ENCODE results near the gene SAMM50. TPM values are rescaled to one million over a fixed set of nuclear protein-coding genes. Genes with fewer than 3 reads are reported as not detected.

Gene SAMM50
- total RNA-seq, 4 donors from 2014 or later = 27.6 to 45.4 (median 32.3) TPM

- TF ChIP-seq CTCF (IDR thresholded peaks at IDR 0.05) = no peak
- ATAC-seq (ENCODE audit: low FRiP score) = no peak
These were observed 10.4 kb upstream of the SAMM50 start for GRCh38 chr22:43944670-43945430.

GRCh38 chr22:43945632-43946383 is 9.4 kb upstream of the SAMM50 start:
- TF ChIP-seq CTCF (IDR thresholded peaks at IDR 0.05) = no peak
- ATAC-seq (ENCODE audit: low FRiP score) (no peak), DNase-seq (ENCODE audit: low spot score) (no peak)

More at GRCh38 chr22:43944670-43945430, 10.4 kb upstream of the SAMM50 start:
- DNase-seq (ENCODE audit: low spot score) = no peak

GRCh38 chr22:43946384-43946667 is 8.9 kb upstream of the SAMM50 start:
- DNase-seq (ENCODE audit: low spot score) = no peak
- no peak for TF ChIP-seq CTCF (IDR thresholded peaks at IDR 0.05)
- no peak for ATAC-seq (ENCODE audit: low FRiP score)

- DNase-seq (ENCODE audit: low spot score) (no peak), ATAC-seq (ENCODE audit: low FRiP score) (no peak)
- TF ChIP-seq CTCF (IDR thresholded peaks at IDR 0.05) = no peak
These were observed 6.3 kb upstream of the SAMM50 start for GRCh38 chr22:43948836-43949406.

GRCh38 chr22:43951391-43951790 is 3.9 kb upstream of the SAMM50 start:
- TF ChIP-seq CTCF (IDR thresholded peaks at IDR 0.05) = no peak
- no peak for DNase-seq (ENCODE audit: low spot score)
- no peak for ATAC-seq (ENCODE audit: low FRiP score)

GRCh38 chr22:43951966-43952365 is 3.3 kb upstream of the SAMM50 start:
- no peak for DNase-seq (ENCODE audit: low spot score)
- no peak for ATAC-seq (ENCODE audit: low FRiP score)
- TF ChIP-seq CTCF (IDR thresholded peaks at IDR 0.05) = no peak

All from omental fat pad (tissue), 4 donors.